ENCODE measurements around the gene NOP58.

The NOP58 gene

DNA sequence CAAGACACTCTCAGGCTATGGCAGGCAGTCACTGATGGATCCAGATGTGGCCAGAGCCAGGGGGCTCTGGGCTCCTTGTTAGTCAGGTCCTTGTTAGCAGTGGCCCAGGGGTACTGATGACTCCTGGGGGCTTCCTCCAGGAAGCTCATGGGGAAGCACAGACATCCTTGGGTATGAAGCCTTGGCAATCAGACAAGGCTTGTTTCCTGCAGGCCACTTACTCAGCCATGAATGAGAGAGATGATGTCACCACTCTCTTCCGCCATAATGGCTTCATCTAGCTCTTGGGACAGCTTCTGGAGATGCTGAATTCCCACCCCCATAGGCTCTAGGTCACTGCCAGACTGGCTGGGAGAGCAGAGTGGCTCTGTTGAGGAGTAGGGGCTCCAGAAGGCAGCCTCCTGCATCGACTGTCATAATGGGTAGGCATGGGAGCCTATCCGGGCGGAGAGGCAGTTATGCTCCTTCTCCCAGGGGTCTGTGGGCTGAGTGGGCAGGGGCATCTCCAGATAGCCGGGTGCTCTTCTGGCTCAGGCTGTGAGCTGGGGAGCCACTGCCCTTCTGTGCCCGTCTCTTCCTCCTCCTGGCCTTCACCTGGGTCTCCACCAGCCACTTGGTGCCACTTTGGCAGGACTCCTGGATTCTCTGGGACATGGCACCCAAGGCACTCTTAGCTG is 70.4 kb downstream of the NOP58 start:
- DNase-seq (ENCODE audit: low read depth): no peak
- no peak overlapping the region for H3K4me3 ChIP-seq (ENCODE audit: low read depth, low read length)
- no peak for TF ChIP-seq MAX (IDR thresholded peaks at IDR 0.05; ENCODE audit: low read depth, low read length)
- TF ChIP-seq MYC (IDR thresholded peaks at IDR 0.05; ENCODE audit: low read depth, low read length): no peak

GRCh38 chr2:202337151-202337550 is 71.6 kb downstream of the NOP58 start:
- DNase-seq (ENCODE audit: low read depth): no peak
- H3K4me3 ChIP-seq (ENCODE audit: low read depth, low read length): no peak overlapping the region
- TF ChIP-seq CTCF (IDR thresholded peaks at IDR 0.05; ENCODE audit: low read depth, low read length) (no peak), POLR2A (IDR thresholded peaks at IDR 0.05; ENCODE audit: extremely low read depth, insufficient read length) (no peak), MYC (IDR thresholded peaks at IDR 0.05; ENCODE audit: low read depth, low read length) (no peak), MAX (IDR thresholded peaks at IDR 0.05; ENCODE audit: low read depth, low read length) (no peak)

DNA sequence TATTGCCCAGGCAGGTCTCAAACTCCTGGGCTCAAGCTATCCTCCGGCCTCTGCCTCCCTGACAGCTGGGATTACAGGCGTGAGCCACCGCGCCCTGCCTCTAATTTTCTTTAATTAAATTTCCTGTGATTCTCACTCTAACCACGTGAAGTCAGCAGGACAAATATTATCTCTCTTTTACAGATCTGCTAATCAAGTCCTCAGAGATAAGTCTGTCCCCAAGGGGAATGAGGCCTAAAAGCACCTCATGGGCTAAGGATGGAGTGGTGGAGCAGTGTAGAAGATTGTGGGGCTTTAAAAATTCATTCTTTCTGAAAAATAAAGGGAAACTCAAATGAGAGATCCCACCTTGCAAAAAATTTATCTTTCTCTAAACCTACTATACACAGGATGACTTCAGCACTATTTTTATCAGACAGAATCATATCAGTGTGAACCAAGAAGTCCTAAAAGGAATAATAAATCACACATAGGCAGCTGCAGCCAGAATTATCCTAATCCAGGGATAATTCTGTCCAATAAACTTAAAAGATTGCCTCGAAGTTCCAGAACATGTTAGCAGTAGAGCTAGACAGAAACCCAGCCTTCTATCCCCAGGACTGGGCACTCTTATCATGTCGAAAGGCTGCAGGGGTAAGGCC is 72.3 kb downstream of the NOP58 start:
- no peak overlapping the region for H3K4me3 ChIP-seq (ENCODE audit: low read depth, low read length)
- no peak for DNase-seq (ENCODE audit: low read depth)
- TF ChIP-seq MAX (IDR thresholded peaks at IDR 0.05; ENCODE audit: low read depth, low read length) (no peak), POLR2A (IDR thresholded peaks at IDR 0.05; ENCODE audit: extremely low read depth, insufficient read length) (no peak), MYC (IDR thresholded peaks at IDR 0.05; ENCODE audit: low read depth, low read length) (no peak), CTCF (IDR thresholded peaks at IDR 0.05; ENCODE audit: low read depth, low read length) (no peak)

- TF ChIP-seq MAX (IDR thresholded peaks at IDR 0.05; ENCODE audit: low read depth, low read length) (no peak), POLR2A (IDR thresholded peaks at IDR 0.05; ENCODE audit: extremely low read depth, insufficient read length) (no peak), CTCF (IDR thresholded peaks at IDR 0.05; ENCODE audit: low read depth, low read length) (no peak), MYC (IDR thresholded peaks at IDR 0.05; ENCODE audit: low read depth, low read length) (no peak)
- no peak overlapping the region for H3K4me3 ChIP-seq (ENCODE audit: low read depth, low read length)
- no peak for DNase-seq (ENCODE audit: low read depth)
Observed at GRCh38 chr2:202339071-202339870, 73.7 kb downstream of the NOP58 start.

DNA sequence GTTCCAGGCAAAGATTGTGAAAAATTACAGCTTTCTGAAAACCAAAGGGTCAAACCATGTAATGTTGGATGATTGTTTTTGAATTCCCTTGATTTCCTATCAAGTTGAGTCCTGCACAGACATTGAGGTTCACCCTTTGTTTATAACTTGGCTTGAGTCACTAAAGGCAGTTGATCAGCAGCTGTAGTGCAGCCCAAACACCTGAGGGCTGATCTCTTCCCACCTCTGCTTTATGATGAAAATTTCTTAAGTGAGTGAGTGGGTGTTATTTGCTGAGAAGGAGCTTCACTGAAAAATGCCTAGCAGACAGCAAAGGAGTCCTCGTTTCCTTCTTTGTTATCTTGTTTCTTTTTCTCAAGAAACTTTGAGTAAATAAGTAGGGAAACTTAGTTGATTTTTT is 78.6 kb downstream of the NOP58 start:
- H3K4me3 ChIP-seq (ENCODE audit: low read depth, low read length): no peak overlapping the region
- TF ChIP-seq CTCF (IDR thresholded peaks at IDR 0.05; ENCODE audit: low read depth, low read length) (no peak), MYC (IDR thresholded peaks at IDR 0.05; ENCODE audit: low read depth, low read length) (no peak), POLR2A (IDR thresholded peaks at IDR 0.05; ENCODE audit: extremely low read depth, insufficient read length) (no peak), MAX (IDR thresholded peaks at IDR 0.05; ENCODE audit: low read depth, low read length) (no peak)
- DNase-seq (ENCODE audit: low read depth): no peak

GRCh38 chr2:202346180-202346579 is 80.6 kb downstream of the NOP58 start:
- DNase-seq (ENCODE audit: low read depth): no peak
- H3K4me3 ChIP-seq (ENCODE audit: low read depth, low read length): no peak overlapping the region
- TF ChIP-seq MYC (IDR thresholded peaks at IDR 0.05; ENCODE audit: low read depth, low read length): no peak
- no peak for TF ChIP-seq CTCF (IDR thresholded peaks at IDR 0.05; ENCODE audit: low read depth, low read length)
- no peak for TF ChIP-seq MAX (IDR thresholded peaks at IDR 0.05; ENCODE audit: low read depth, low read length)
